Duodenal mucosa (tissue), 2 donors: ENCODE measurements around the gene PDZD2.

ENCODE experiments used
- H3K27ac ChIP-seq: one replicate; pipeline ENCODE4 v1.7.0; 2013; ENCODE audit warnings: low read depth, low read length
- H3K27me3 ChIP-seq, 2 donors: one replicate each; pipeline ENCODE4 v1.7.0; 2013; ENCODE audit warnings: low read length in 2 of 2, control low read depth in 1 of 2; ENCODE audit not compliant: insufficient read depth in 2 of 2, control insufficient read depth in 1 of 2
- H3K36me3 ChIP-seq, 2 donors: one replicate each; pipeline ENCODE4 v1.7.0; 2013; ENCODE audit warnings: low read length in 2 of 2, control low read depth in 1 of 2; ENCODE audit not compliant: insufficient read depth in 2 of 2, control insufficient read depth in 1 of 2
- H3K4me1 ChIP-seq, 2 donors: one replicate each; pipeline ENCODE4 v1.7.0; 2013; ENCODE audit warnings: low read length in 2 of 2, control low read depth in 1 of 2; ENCODE audit not compliant: insufficient read depth in 2 of 2, control insufficient read depth in 1 of 2
- H3K4me3 ChIP-seq, 2 donors: one replicate each; pipeline ENCODE4 v1.7.0; 2013; ENCODE audit warnings: low read length in 2 of 2, low read depth in 1 of 2
- H3K9ac ChIP-seq, 2 donors: one replicate each; pipeline ENCODE4 v1.7.0; 2013; ENCODE audit warnings: low read length in 2 of 2, low read depth in 1 of 2
- H3K9me3 ChIP-seq, 2 donors: one replicate each; pipeline ENCODE4 v1.7.0; 2013; ENCODE audit warnings: low read length in 2 of 2, control low read depth in 1 of 2; ENCODE audit not compliant: control insufficient read depth in 1 of 2

Gene PDZD2

DNA sequence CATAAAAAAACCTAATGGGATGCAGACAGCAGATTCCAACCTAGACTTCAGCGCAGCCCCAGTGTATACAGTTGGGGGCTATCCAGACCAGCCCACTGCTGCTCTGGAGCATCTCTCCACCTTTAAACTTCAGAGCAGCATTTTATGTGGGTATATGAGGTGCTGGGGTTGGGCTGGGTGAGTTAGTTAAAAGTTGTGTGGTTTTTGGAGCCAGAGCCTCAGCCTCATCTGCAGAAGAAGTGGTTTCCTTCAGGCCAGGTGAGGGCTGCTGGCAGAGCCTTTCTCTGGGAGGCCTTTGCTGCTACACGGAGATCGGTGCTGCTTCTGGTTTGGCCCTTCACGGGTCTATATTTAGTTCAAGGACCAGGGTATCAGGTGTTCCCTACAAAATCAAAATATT is 228.3 kb downstream of the PDZD2 start:
- Histone ChIP-seq H3K4me1 (no peaks in the 10 kb centered on the region), H3K4me3 (no peak overlapping the region), H3K9ac (no peak overlapping the region), H3K27ac (no peak overlapping the region), H3K36me3 (no peaks in the 10 kb centered on the region), H3K27me3 (no peaks in the 10 kb centered on the region), H3K9me3 (no peaks in the 10 kb centered on the region)

DNA sequence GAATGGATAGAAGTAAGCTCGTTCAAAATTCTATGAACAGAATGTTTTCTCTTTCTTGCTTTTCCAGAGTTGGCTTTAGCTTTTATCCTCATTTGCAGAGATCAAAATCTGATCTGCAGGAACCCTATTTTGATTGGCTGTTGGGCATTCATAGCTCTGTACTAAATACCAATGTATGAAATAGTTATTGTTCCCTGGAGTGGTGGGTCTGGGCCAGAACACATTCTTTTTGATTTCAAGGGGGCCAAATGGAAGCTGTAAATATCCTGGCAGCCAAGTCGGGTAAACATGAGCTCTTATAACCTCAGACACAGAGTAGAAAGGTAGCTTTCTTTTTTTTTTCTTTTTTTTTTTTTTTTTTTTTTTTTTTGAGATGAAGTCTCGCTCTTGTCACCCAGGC is 241.5 kb downstream of the PDZD2 start:
- H3K36me3 ChIP-seq, result no peaks in the 10 kb centered on the region
- H3K4me3 ChIP-seq, result no peak overlapping the region
- no peaks in the 10 kb centered on the region for H3K4me1 ChIP-seq
- no peak overlapping the region for H3K27ac ChIP-seq
- no peaks in the 10 kb centered on the region for H3K27me3 ChIP-seq
- no peaks in the 10 kb centered on the region for H3K9me3 ChIP-seq
- no peak overlapping the region for H3K9ac ChIP-seq

DNA sequence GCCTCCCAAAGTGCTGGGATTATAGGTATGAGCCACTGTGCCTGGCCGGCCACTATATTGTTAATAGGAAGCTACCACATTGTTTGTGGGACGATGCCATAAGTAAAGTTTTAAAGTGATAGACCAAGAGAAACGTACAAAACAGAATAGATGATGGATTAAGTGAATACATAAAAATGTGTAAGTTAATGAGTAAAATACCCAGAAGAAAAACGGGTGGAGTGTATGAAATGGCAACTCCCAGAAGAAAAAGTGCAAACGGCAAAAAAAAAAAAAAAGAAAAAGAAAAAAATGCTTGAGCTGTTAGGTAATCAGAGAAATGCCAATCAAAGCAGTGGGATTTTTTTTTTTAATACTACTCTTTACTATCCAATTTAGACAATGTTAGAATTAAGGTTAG is 246.0 kb downstream of the PDZD2 start:
- H3K27me3 ChIP-seq, result no peaks in the 10 kb centered on the region
- H3K9me3 ChIP-seq, result no peaks in the 10 kb centered on the region
- no peak overlapping the region for H3K4me3 ChIP-seq
- no peak overlapping the region for H3K27ac ChIP-seq
- no peaks in the 10 kb centered on the region for H3K4me1 ChIP-seq
- H3K36me3 ChIP-seq, result no peaks in the 10 kb centered on the region
- H3K9ac ChIP-seq, result no peak overlapping the region

DNA sequence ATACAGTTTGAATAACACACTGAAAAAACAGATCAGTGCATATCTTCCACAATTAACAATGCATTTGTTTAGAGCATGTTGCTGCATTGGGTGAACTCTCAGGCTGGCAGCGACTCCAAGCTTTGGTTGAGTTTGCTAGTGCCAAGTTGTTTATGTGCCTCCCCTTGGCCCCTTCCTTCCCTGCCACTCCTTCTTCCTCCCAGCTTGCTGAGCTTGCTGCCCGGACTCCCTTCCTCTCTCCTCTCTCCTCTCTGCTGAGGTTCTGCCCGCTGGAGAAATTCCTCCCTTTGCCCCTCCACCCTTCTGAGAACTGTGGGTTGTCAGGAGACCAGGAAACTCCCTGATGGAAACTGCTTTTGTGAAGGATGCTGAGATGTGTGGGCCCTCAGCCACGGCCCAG is 247.3 kb downstream of the PDZD2 start:
- H3K36me3 ChIP-seq, result no peaks in the 10 kb centered on the region
- no peaks in the 10 kb centered on the region for H3K9me3 ChIP-seq
- no peak overlapping the region for H3K9ac ChIP-seq
- H3K27ac ChIP-seq, result no peak overlapping the region
- no peak overlapping the region for H3K4me3 ChIP-seq
- no peaks in the 10 kb centered on the region for H3K4me1 ChIP-seq
- H3K27me3 ChIP-seq, result no peaks in the 10 kb centered on the region

DNA sequence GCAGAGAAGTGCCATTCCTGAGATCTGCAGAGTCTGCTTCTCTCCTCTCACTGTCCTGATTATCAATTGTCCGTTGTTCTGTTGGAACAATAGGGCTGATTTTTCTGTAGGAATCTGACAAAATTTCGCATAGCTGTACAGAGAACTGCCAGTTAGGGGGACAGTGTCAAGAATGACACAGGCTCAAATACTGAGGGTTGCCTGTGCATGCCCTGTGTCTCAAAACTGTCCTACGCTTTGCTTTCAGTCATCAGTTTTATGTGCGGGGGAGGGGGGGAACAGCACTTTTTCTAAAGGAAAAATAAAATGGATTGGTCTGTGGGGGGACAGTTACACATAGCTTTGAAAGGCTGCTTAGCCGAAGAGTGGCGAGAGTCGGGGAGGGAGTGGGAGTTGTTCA is 248.6 kb downstream of the PDZD2 start:
- no peaks in the 10 kb centered on the region for H3K9me3 ChIP-seq
- H3K36me3 ChIP-seq, result no peaks in the 10 kb centered on the region
- H3K27ac ChIP-seq, result no peak overlapping the region
- H3K9ac ChIP-seq, result no peak overlapping the region
- no peaks in the 10 kb centered on the region for H3K4me1 ChIP-seq
- H3K4me3 ChIP-seq, result no peak overlapping the region
- no peaks in the 10 kb centered on the region for H3K27me3 ChIP-seq

GRCh38 chr5:31888564-31888963 is 249.6 kb downstream of the PDZD2 start:
- H3K9me3 ChIP-seq, result no peaks in the 10 kb centered on the region
- no peaks in the 10 kb centered on the region for H3K36me3 ChIP-seq
- H3K9ac ChIP-seq, result no peak overlapping the region
- H3K4me1 ChIP-seq, result no peaks in the 10 kb centered on the region
- H3K27ac ChIP-seq, result no peak overlapping the region
- no peaks in the 10 kb centered on the region for H3K27me3 ChIP-seq
- no peak overlapping the region for H3K4me3 ChIP-seq

DNA sequence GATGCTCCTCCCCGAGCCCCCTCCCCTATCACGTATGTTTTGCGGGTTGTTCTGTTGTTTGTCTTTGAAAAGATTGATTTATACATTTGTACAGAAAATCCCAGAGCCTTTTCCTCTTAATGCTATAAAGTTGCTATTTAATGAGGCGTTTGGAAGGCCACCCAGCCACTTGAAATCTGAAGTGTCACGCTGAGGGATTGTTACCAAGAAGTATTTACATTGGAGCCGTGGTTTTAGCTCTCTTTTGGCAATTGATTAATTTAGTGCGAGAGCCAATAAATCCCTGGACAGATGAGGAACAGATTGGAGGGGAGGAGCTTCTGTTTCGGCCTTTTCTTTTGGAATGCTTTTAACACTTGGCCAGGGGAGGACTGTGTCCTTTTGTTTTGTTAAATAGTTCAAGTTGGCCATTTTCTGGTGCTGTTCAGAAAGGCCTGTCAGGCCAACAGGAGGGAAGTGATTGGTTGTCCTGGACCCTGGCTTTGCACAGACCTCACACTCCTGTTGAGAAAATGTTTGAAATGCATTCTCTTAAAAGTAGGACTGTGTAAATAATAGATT is 250.2 kb downstream of the PDZD2 start:
- Histone ChIP-seq H3K27ac (no peak overlapping the region), H3K36me3 (no peaks in the 10 kb centered on the region), H3K9ac (no peak overlapping the region), H3K9me3 (no peaks in the 10 kb centered on the region), H3K4me3 (no peak overlapping the region), H3K4me1 (no peaks in the 10 kb centered on the region), H3K27me3 (no peaks in the 10 kb centered on the region)

DNA sequence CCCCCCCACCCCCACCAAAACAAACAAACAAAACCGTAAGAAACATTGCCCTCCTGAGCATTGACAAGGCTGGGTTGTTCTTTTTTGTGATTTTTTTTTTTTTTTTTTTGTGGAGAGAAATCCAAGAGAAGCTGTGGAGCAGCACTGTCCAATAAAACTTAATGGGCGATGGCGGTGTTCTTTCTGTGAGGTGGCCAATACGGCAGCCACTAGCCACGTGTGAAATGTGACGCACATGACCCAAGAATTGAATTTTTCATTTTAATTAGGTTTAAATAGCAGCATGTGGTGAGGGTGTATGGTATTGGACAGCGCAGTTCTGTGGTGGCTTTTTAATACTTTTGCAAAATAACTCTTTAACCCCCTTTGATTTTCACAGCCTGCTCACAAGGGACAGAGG is 251.1 kb downstream of the PDZD2 start:
- no peaks in the 10 kb centered on the region for H3K9me3 ChIP-seq
- no peak overlapping the region for H3K9ac ChIP-seq
- H3K36me3 ChIP-seq, result no peaks in the 10 kb centered on the region
- no peaks in the 10 kb centered on the region for H3K4me1 ChIP-seq
- H3K27ac ChIP-seq, result no peak overlapping the region
- H3K4me3 ChIP-seq, result no peak overlapping the region
- no peaks in the 10 kb centered on the region for H3K27me3 ChIP-seq

GRCh38 chr5:31894141-31894540 is 255.2 kb downstream of the PDZD2 start:
- H3K27ac ChIP-seq, result no peak overlapping the region
- no peaks in the 10 kb centered on the region for H3K36me3 ChIP-seq
- no peak overlapping the region for H3K9ac ChIP-seq
- H3K4me1 ChIP-seq, result no peaks in the 10 kb centered on the region
- no peaks in the 10 kb centered on the region for H3K9me3 ChIP-seq
- no peak overlapping the region for H3K4me3 ChIP-seq
- no peaks in the 10 kb centered on the region for H3K27me3 ChIP-seq

- Histone ChIP-seq H3K27me3 (no peaks in the 10 kb centered on the region), H3K9ac (no peak overlapping the region), H3K4me3 (no peak overlapping the region), H3K9me3 (no peaks in the 10 kb centered on the region), H3K4me1 (no peaks in the 10 kb centered on the region), H3K36me3 (no peaks in the 10 kb centered on the region), H3K27ac (no peak overlapping the region)
Measured at GRCh38 chr5:31895199-31895820, 256.4 kb downstream of the PDZD2 start.
